HepG2 (cell line): ENCODE data around the gene BEGAIN. TPM values are rescaled to one million over a fixed set of nuclear protein-coding genes. Genes with fewer than 3 reads are reported as not detected.

Experiments used
- ATAC-seq: fragments of 200-7000 bp; cut with Tn5 transposase; 3 replicates; pipeline ENCODE4 v1.9.1; 2020; ENCODE audit warnings: mild to moderate bottlenecking, moderate library complexity
- BruUV-seq: library from RNA; stranded (reverse); fragments of 400-500 nt; replicated peaks from 2 replicates; lab custom pipeline; 2021; lab: Mats Ljungman, UMichigan
- CTCF ChIA-PET: fragments of 300-600 bp; formaldehyde crosslinking; extraction: SDS; loops from one replicate; lab custom pipeline; 2021; ENCODE audit warnings: low total read pairs, inconsistent platforms, low intra/inter-chr PET ratio; lab: Yijun Ruan, JAX
- POLR2A ChIA-PET: fragments of 350-600 bp; sonication (Branson Sonifier 250); formaldehyde crosslinking; loops from one replicate; lab custom pipeline; 2020; ENCODE audit warnings: antibody characterized with exemption, inconsistent platforms; lab: Yijun Ruan, JAX
- DNase-seq: peaks from one replicate; pipeline ENCODE4 v3.0.0-alpha.2; 2015; ENCODE audit warnings: low spot score
- FAIRE-seq: peaks from 3 replicates; lab custom pipeline; 2011; peaks lifted over from hg19 to GRCh38; lab: Jason Lieb, UNC
- H2AFZ ChIP-seq: one replicate; pipeline ENCODE4 v1.6.1; 2011; ENCODE audit warnings: low read length, inconsistent platforms
- H3K27ac ChIP-seq: fragments of 300-600 bp; 3 replicates; pipeline ENCODE4 v1.8.0; 2011; ENCODE audit warnings: mixed run types, mild to moderate bottlenecking, mixed read lengths, low read length, inconsistent platforms; ENCODE audit not compliant: insufficient read depth; ENCODE audit errors: extremely low read length
- H3K27me3 ChIP-seq, 2 experiments: fragments of 200-600 bp in 1 of 2; 2 replicates in 1 of 2; 3 replicates in 1 of 2; pipeline versions ENCODE4 v1.6.0 to v1.8.0; 2011; ENCODE audit warnings: low read length in 2 of 2, mild to moderate bottlenecking in 2 of 2, moderate library complexity in 2 of 2, inconsistent platforms in 1 of 2; ENCODE audit not compliant: insufficient read depth in 2 of 2, control insufficient read depth in 1 of 2
- H3K36me3 ChIP-seq, 2 experiments: fragments of 200-600 bp in 1 of 2; replicated peaks in 1 of 2; 2 replicates in 1 of 2; 3 replicates in 1 of 2; pipeline versions ENCODE4 v1.5.1 to v1.8.0; 2011; ENCODE audit warnings: low read length in 2 of 2, inconsistent platforms in 1 of 2; ENCODE audit not compliant: insufficient read depth in 2 of 2, control insufficient read depth in 1 of 2
- H3K4me1 ChIP-seq: 2 replicates; pipeline ENCODE4 v1.5.1; 2012; ENCODE audit warnings: low read length, inconsistent platforms; ENCODE audit not compliant: insufficient read depth
- H3K4me2 ChIP-seq: 2 replicates; pipeline ENCODE4 v1.6.0; 2011; ENCODE audit warnings: low read depth, low read length, inconsistent platforms
- H3K4me3 ChIP-seq, 3 experiments: fragments of 200-600 bp in 1 of 3; sonication (generic), shearing (Covaris generic) in 1 of 3; replicated peaks in 1 of 3; 2 replicates each; pipeline ENCODE4 v1.5.1; 2011 to 2016; ENCODE audit warnings: low read length in 3 of 3, inconsistent platforms in 2 of 3, low read depth in 2 of 3, mild to moderate bottlenecking in 2 of 3, control low read depth in 1 of 3, mixed read lengths in 1 of 3; ENCODE audit not compliant: insufficient read depth in 1 of 3
- H3K79me2 ChIP-seq: one replicate; pipeline ENCODE4 v1.6.1; 2011; ENCODE audit warnings: low read length, inconsistent platforms; ENCODE audit not compliant: insufficient read depth
- H3K9ac ChIP-seq: 2 replicates; pipeline ENCODE4 v1.6.0; 2011; ENCODE audit warnings: mild to moderate bottlenecking, low read depth, low read length, inconsistent platforms; ENCODE audit not compliant: insufficient read depth
- H3K9me3 ChIP-seq: 2 replicates; pipeline ENCODE4 v1.5.1; 2012; ENCODE audit warnings: mild to moderate bottlenecking, low read length
- H4K20me1 ChIP-seq: 2 replicates; pipeline ENCODE4 v1.6.0; 2011; ENCODE audit warnings: inconsistent platforms, mild to moderate bottlenecking, low read length, moderate library complexity; ENCODE audit not compliant: insufficient read depth
- AKNA ChIP-seq: sonication (generic); formaldehyde crosslinking; IDR thresholded peaks from 2 replicates; pipeline ENCODE4 v1.4.0; 2020; ENCODE audit warnings: missing genetic modification reagents, borderline replicate concordance
- HDAC1 ChIP-seq: sonication (generic); formaldehyde crosslinking; IDR thresholded peaks from 2 replicates; pipeline ENCODE4 v1.5.1; 2020; ENCODE audit warnings: mild to moderate bottlenecking, missing genetic modification reagents
- KLF15 ChIP-seq: sonication (generic); formaldehyde crosslinking; IDR thresholded peaks from 2 replicates; pipeline ENCODE4 v1.8.1; 2023; ENCODE audit warnings: borderline replicate concordance, mild to moderate bottlenecking, inconsistent platforms, missing genetic modification reagents, mixed read lengths
- MTA3 ChIP-seq: sonication (generic); formaldehyde crosslinking; IDR thresholded peaks from 2 replicates; pipeline ENCODE4 v1.4.0; 2020; ENCODE audit warnings: missing genetic modification reagents
- POLR2AphosphoS2 ChIP-seq: IDR thresholded peaks from 2 replicates; pipeline ENCODE4 v1.6.1; 2011; ENCODE audit warnings: low read depth, low read length, improper control_type of control experiment
- RBM39 ChIP-seq: fragments of 200-400 bp; formaldehyde crosslinking; IDR thresholded peaks from one replicate; pipeline ENCODE4 v1.6.1; 2018; ENCODE audit warnings: antibody characterized with exemption, mild to moderate bottlenecking, low read depth, low read length; ENCODE audit not compliant: poor library complexity, severe bottlenecking
- ZBTB40 ChIP-seq, 2 experiments: fragments of 450-650 bp in 1 of 2; sonication (generic) in 1 of 2; formaldehyde crosslinking in 1 of 2; IDR thresholded peaks; 2 replicates each; pipeline versions ENCODE4 v1.6.1 to v1.8.0; 2016 to 2022; ENCODE audit warnings: antibody characterized with exemption in 1 of 2, mild to moderate bottlenecking in 1 of 2, missing genetic modification reagents in 1 of 2
- WGBS: methylation state at CpG from one replicate; pipeline ENCODE4 v1.1.6; 2017; ENCODE audit warnings: low lambda C conversion rate; 5-methylcytosine and 5-hydroxymethylcytosine counted together
- in situ Hi-C: cut with HindIII; loops from 2 replicates; pipeline ENCODE4 v1.10.0; 2017; ENCODE audit warnings: low pct_unique_long_range_greater_than_20kb; ENCODE audit not compliant: extremely low pct_ligation_motif_present
- intact Hi-C: fragments of 100-400 bp; cut with micrococcal nuclease; formaldehyde crosslinking; loops from one replicate; pipeline ENCODE4 v1.10.0; 2022; ENCODE audit not compliant: unreplicated experiment
- polyA plus RNA-seq, 8 experiments: library from polyadenylated mRNA; depleted of rRNA in 3 of 8; stranded (reverse) in 7 of 8; unstranded in 1 of 8; fragments of >200 nt; fragmentation: Illumina TruSeq in 4 of 8; extraction: Trizol in 4 of 8; gene quantifications; 2 replicates each; pipeline versions ENCODE4 v1.2.1 to v1.2.3, GENCODE V29; 2011 to 2016; ENCODE audit warnings: low read depth in 4 of 8, missing spikeins in 1 of 8, mixed read lengths in 1 of 8; ENCODE audit not compliant: insufficient read depth in 1 of 8
- total RNA-seq, 5 experiments: library from RNA; depleted of rRNA; stranded (reverse); fragments of >200 nt; fragmentation: Illumina TruSeq; extraction: Trizol; gene quantifications; 2 replicates each; pipeline ENCODE4 v1.2.3, GENCODE V29; 2016; ENCODE audit warnings: low read depth in 1 of 5

The BEGAIN gene
- total and polyA plus RNA-seq, 2 of the 13 experiments (the other 11 are each of a cell fraction or from before 2014, with no cell fraction given), result not detected

- TF ChIP-seq POLR2AphosphoS2 (no peak), RBM39 (no peak), HDAC1 (CRISPR knock-in tag) (no peak), AKNA (CRISPR knock-in tag) (no peak)
Measured at GRCh38 chr14:100556140-100556475, 31.1 kb downstream of the BEGAIN start (continued).

GRCh38 chr14:100555436-100556139 is 31.6 kb downstream of the BEGAIN start:
- Histone ChIP-seq H3K9ac (no peak overlapping the region), H3K4me1 (no peaks in the 10 kb centered on the region), H3K9me3 (no peaks in the 10 kb centered on the region), H3K79me2 (no peaks in the 10 kb centered on the region), H3K4me3 (no peak overlapping the region), H3K27me3 (peaks cover 24 to 90% of the 10 kb centered on the region in 2 experiments), H3K27ac (no peak overlapping the region), H3K4me2 (no peak overlapping the region), H4K20me1 (0 out of 2 replicates have a peak, but pooled peaks cover 4% of the 10 kb centered on the region), H3K36me3 (no peaks in the 10 kb centered on the region), H2AFZ (no peak overlapping the region)
- intact Hi-C loops, result no loop called here
- ChIA-PET CTCF (no interaction called here), POLR2A (no interaction called here)
- ATAC-seq, result peak; percentile 7; the same call in 2 of the 3 replicates
- no peak for DNase-seq
- WGBS, result 35% methylated on average over 4 of the region's 24 CpGs
- FAIRE-seq, result no peak
- in situ Hi-C loops, result no loop called here
- no TSS peak for BruUV-seq
- TF ChIP-seq MTA3 (CRISPR knock-in tag) (no peak), ZBTB40 (IDR thresholded peaks at IDR 0.05) (no peak), ZBTB40 (CRISPR knock-in tag; IDR thresholded peaks at IDR 0.05) (no peak), KLF15 (no peak)
